SJSA1 (cell line): Measurements from ENCODE around the gene ARHGAP42. TPM values are rescaled to one million over a fixed set of nuclear protein-coding genes. Genes with fewer than 3 reads are reported as not detected.
"Not testable (repeated sequence)": the region's sequence is repeated elsewhere in the genome, so short reads cannot be mapped to it uniquely, and the experiment has no call there.

Source experiments
- DNase-seq, 2 experiments: peaks; one replicate each; pipeline ENCODE4 v3.0.0-alpha.2; 2015 to 2020; ENCODE audit warnings: low spot score in 2 of 2, low read depth in 1 of 2
- H3K27ac ChIP-seq: fragments of 250-450 bp; sonication (Bioruptor Pico); 2 replicates; pipeline ENCODE4 v1.5.1; 2020; ENCODE audit warnings: mild to moderate bottlenecking, moderate library complexity
- H3K27me3 ChIP-seq: fragments of 250-450 bp; sonication (Bioruptor Pico); replicated peaks from 2 replicates; pipeline ENCODE4 v1.5.1; 2020; ENCODE audit warnings: mild to moderate bottlenecking, moderate library complexity
- H3K36me3 ChIP-seq: fragments of 250-450 bp; sonication (Bioruptor Pico); 2 replicates; pipeline ENCODE4 v1.5.1; 2020; ENCODE audit warnings: mild to moderate bottlenecking
- H3K4me1 ChIP-seq: fragments of 250-450 bp; sonication (Bioruptor Pico); replicated peaks from 2 replicates; pipeline ENCODE4 v1.6.1; 2021; ENCODE audit warnings: mild to moderate bottlenecking
- H3K4me3 ChIP-seq: fragments of 250-450 bp; sonication (Bioruptor Pico); 2 replicates; pipeline ENCODE4 v1.5.1; 2020; ENCODE audit warnings: mild to moderate bottlenecking
- H3K9me3 ChIP-seq: fragments of 250-450 bp; sonication (Bioruptor Pico); replicated peaks from 2 replicates; pipeline ENCODE4 v1.5.1; 2020; ENCODE audit warnings: mild to moderate bottlenecking
- total RNA-seq: library from RNA; depleted of rRNA; stranded (reverse); fragments of >200 nt; shearing (Covaris generic); gene quantifications from 2 replicates; pipeline ENCODE4 v1.2.3, GENCODE V29; 2014; rRNA removed

The ARHGAP42 gene, protein sequence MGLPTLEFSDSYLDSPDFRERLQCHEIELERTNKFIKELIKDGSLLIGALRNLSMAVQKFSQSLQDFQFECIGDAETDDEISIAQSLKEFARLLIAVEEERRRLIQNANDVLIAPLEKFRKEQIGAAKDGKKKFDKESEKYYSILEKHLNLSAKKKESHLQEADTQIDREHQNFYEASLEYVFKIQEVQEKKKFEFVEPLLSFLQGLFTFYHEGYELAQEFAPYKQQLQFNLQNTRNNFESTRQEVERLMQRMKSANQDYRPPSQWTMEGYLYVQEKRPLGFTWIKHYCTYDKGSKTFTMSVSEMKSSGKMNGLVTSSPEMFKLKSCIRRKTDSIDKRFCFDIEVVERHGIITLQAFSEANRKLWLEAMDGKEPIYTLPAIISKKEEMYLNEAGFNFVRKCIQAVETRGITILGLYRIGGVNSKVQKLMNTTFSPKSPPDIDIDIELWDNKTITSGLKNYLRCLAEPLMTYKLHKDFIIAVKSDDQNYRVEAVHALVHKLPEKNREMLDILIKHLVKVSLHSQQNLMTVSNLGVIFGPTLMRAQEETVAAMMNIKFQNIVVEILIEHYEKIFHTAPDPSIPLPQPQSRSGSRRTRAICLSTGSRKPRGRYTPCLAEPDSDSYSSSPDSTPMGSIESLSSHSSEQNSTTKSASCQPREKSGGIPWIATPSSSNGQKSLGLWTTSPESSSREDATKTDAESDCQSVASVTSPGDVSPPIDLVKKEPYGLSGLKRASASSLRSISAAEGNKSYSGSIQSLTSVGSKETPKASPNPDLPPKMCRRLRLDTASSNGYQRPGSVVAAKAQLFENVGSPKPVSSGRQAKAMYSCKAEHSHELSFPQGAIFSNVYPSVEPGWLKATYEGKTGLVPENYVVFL
- 17.2 and 20.3 TPM in 2 replicates for total RNA-seq

DNA sequence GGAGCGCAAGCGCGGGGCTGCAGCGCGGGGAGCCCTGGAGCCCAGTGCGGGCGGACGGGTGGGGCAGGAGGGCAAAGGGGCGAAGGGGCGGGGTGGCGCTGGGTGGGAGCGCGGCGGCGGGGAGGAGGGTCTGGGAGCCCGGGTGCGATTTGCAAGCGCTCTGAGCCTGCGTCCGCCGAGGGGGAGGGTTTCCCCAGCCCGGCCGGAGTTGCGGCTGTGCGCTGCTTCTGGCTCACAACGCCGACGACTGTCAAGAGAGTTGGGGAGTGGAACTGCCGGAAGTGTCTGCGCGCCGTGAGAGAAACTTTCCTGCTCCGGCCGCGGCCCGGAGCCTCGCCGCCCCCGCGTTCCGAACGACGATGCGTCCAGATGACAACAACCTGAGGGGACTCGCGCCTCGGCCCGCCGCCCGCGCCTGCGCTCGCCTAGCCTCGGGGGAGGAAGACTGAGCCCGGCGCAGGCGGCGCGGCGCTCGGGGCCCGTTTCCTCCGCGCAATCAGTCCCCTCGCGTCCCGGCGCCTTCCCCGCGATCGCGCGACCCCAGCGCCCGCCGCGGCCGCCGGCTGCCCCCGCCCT, at the start of gene ARHGAP42:
Gene ARHGAP42, plus strand, starts transcription at position 235 of the 576 bp plus-strand sequence. CDS start 391 bp downstream, outside the sequence.
- no peaks in the 10 kb centered on the region for H3K9me3 ChIP-seq
- peak; percentile 48 to 63 for DNase-seq
- peaks cover 6% of the 10 kb centered on the region; the same call in 1 of the 2 replicates for H3K36me3 ChIP-seq
- peak within 1 kb of the TSS; percentile 62 for H3K27ac ChIP-seq
- no peaks in the 10 kb centered on the region for H3K27me3 ChIP-seq
- H3K4me1 ChIP-seq: peaks cover 19% of the 10 kb centered on the region
- H3K4me3 ChIP-seq: peak within 1 kb of the TSS; percentile 89

DNA sequence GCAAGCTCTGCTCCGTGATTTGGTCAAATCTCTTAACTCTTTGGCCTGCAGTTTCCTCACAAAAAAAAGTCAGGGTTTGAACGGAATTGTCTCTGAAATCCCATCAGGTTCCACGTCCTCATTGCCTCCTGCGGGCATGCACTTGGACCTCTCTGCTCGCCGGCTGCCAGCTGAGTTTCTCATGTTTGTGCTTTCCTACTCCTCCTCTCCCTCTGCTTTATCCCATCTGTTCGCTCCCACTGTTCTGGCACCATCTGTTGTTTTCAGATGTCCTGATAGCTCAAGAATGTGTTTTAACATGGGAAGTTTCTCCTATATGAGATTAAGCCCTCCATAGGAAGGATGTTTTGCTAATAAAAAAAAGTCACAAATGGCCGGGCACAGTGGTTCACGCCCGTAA, 49.4 kb upstream of the ARHGAP42 start:
- no peak for DNase-seq
- Histone ChIP-seq H3K4me3 (no peak overlapping the region), H3K27me3 (no peaks in the 10 kb centered on the region), H3K36me3 (no peaks in the 10 kb centered on the region), H3K27ac (no peak overlapping the region), H3K4me1 (peaks cover 27% of the 10 kb centered on the region), H3K9me3 (no peaks in the 10 kb centered on the region)

DNA sequence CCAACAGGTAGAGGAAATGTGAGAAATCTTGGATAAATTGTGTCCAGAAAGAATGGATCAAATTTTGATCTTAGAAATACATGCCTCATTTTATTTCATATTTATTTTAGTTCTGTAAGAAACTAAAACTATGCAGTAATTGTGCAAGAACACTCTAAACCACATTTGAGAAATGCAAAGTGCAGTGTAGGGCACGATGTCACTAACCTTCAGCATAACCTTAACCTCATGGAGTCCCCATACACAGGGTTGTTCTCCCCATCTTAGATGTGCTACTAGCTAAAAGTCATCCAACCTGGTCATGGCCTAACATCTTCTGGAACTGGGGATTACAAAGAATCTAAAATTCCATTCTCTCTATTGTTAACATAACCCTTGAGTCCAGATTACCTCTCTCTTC, 48.4 kb upstream of the ARHGAP42 start:
- no peak for DNase-seq
- peak overlapping the region; percentile 80 for H3K27ac ChIP-seq

DNA sequence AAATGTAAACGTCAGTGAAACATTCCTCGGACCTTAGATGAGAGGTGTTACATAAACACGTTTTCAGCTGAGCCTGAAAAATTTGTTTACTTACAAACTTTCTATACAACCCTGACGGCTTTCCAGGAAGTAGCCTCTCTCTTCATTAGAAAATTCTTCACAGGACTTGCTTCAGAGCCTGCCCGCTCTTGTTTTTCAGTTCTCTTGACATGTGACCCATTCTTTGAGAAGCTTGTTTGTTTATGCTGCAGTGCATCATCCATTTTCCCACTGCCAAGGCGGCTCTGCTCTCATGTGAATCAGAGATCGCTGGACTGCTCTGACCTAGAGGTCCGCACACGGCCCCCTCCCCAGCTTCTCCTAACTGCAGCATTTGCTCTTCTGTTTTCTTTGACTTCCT, 47.9 kb upstream of the ARHGAP42 start:
- H3K27ac ChIP-seq: peak overlapping the region; percentile 80
- H3K9me3 ChIP-seq: no peaks in the 10 kb centered on the region
- H3K4me1 ChIP-seq: peaks cover 29% of the 10 kb centered on the region
- H3K4me3 ChIP-seq: no peak overlapping the region
- peak; percentile 59 to 69 for DNase-seq
- H3K27me3 ChIP-seq: no peaks in the 10 kb centered on the region
- no peaks in the 10 kb centered on the region for H3K36me3 ChIP-seq

More for the DNA sequence above, 48.4 kb upstream of the ARHGAP42 start:
- Histone ChIP-seq H3K36me3 (no peaks in the 10 kb centered on the region), H3K27me3 (no peaks in the 10 kb centered on the region), H3K4me3 (no peak overlapping the region), H3K9me3 (no peaks in the 10 kb centered on the region), H3K4me1 (peaks cover 29% of the 10 kb centered on the region)

DNA sequence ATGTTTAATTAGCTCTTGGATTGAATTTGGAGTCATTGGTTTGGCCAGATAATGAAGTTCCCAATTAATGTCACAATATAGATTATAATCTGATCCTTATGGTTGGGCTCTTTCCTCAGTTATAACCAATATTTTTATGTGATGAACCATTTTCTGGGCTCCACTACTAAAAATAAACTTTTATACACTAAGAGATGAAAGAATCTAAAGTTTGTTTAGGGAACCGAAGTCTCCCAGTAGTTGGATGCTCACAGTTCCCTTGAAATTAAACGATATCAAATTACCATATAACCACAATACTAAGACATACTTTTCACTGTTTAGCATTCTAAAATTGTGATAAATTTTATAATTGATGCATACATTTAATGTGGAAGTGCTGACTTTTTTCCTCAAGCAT, 47.0 kb upstream of the ARHGAP42 start:
- no peaks in the 10 kb centered on the region for H3K27me3 ChIP-seq
- H3K9me3 ChIP-seq: no peaks in the 10 kb centered on the region
- no peak for DNase-seq
- no peak overlapping the region for H3K4me3 ChIP-seq
- no peak overlapping the region; the same call in 1 of the 2 replicates for H3K27ac ChIP-seq
- H3K4me1 ChIP-seq: peaks cover 29% of the 10 kb centered on the region
- no peaks in the 10 kb centered on the region for H3K36me3 ChIP-seq

DNA sequence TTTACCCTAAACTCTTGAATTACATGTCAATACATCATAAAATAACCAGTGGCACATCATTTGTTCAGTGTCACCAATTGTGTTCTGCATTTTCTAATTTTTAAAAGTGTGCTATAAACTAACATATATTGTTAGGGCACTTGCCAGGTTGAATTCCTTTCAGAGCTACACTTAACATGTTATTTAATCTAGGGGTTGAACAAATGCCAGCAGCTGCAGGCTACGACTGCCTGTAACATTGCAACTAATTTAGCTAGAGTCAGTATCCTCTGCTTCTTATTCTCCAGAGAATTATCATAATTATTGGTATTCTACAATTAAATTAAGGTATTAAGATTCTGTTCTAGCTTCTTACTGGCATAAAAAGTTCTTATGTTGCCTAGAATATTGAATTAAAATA, 46.4 kb upstream of the ARHGAP42 start:
- no peak for DNase-seq
- H3K27me3 ChIP-seq: no peaks in the 10 kb centered on the region
- no peak overlapping the region for H3K27ac ChIP-seq
- H3K4me1 ChIP-seq: peaks cover 29% of the 10 kb centered on the region
- no peaks in the 10 kb centered on the region for H3K9me3 ChIP-seq
- H3K36me3 ChIP-seq: no peaks in the 10 kb centered on the region
- H3K4me3 ChIP-seq: no peak overlapping the region

DNA sequence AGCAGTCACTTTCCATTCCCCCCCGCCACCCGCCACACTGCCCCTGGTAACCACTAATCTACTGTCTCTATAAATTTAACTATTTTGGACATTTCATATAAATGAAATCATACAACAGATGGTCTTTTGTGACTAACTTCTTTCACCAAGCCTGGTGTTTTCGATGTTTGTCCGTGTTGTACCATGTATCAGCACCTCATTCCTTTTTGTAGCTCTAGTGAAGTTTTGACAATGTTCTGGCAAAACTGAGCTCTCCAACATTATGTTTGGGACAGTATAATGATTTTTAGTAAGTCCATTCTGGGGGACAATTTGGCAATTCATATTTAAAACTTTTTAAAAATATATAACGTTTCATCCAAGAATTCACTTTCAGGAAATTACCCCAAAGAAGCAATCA, 45.6 kb upstream of the ARHGAP42 start:
- no peak for DNase-seq
- no peak overlapping the region for H3K4me3 ChIP-seq
- H3K9me3 ChIP-seq: no peaks in the 10 kb centered on the region
- H3K27me3 ChIP-seq: no peaks in the 10 kb centered on the region
- H3K36me3 ChIP-seq: no peaks in the 10 kb centered on the region
- H3K4me1 ChIP-seq: peaks cover 29% of the 10 kb centered on the region
- no peak overlapping the region for H3K27ac ChIP-seq

DNA sequence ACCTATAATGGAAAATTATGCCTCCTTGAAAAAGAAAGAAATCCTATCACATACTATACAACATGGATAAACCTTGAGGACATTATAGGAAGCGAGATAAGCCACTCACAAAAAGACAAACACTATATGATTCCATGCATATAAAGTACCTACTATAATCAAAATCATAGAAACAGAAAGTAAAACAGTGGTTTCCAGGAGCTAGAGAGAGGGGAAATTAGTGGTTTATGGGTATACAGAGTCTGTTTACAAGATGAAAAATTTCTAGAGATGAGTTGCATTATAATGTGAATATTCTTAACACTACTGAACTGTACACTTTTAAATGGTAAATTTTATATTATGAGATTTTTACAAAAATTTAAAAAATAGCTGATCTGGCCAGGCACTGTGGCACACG, 40.5 kb upstream of the ARHGAP42 start:
- no peak for DNase-seq
- H3K9me3 ChIP-seq: no peaks in the 10 kb centered on the region
- peaks cover 10% of the 10 kb centered on the region for H3K4me1 ChIP-seq
- H3K27me3 ChIP-seq: no peaks in the 10 kb centered on the region
- no peak overlapping the region for H3K27ac ChIP-seq
- no peaks in the 10 kb centered on the region for H3K36me3 ChIP-seq
- H3K4me3 ChIP-seq: no peak overlapping the region

DNA sequence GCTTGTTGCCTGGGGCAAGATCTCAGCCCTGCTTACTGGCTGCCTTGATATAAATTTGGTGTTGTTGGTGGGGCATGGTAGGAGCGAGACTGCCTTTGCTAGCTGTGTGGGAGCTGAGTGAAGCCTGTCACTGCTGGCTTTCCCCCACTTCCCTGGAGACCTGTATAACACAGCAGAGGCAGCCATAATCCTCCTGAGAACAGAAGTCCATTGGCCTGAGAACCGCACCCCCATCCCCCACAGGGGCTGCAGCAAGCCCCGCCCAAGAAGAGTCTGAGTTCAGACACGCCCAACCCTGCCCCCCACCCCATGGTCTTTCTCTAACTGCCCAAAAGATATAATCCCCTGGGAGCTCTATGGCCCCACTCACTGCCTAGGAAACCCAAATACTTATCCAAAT, 39.2 kb upstream of the ARHGAP42 start:
- no peak overlapping the region for H3K4me3 ChIP-seq
- no peak overlapping the region for H3K27ac ChIP-seq
- H3K4me1 ChIP-seq: peaks cover 8% of the 10 kb centered on the region
- no peaks in the 10 kb centered on the region for H3K27me3 ChIP-seq
- H3K9me3 ChIP-seq: no peaks in the 10 kb centered on the region
- no peaks in the 10 kb centered on the region for H3K36me3 ChIP-seq
- no peak for DNase-seq

DNA sequence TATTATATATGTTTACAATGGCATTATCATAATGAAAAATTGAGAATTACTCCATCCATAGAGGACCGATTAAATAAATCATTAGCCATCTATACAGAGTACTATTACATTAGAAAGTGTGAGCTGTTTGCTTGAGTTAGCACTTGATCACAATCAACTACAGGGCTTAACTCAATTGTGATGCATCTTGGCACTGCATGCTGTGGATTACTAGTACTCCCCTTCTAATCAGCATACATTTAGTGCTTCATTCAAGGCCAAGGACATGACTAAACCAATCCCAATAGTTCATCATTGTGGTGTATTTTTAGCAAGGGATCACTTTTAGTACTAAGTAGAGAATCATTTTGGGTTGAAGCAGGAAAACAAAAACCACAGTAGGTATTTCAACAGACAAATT, 23.5 kb upstream of the ARHGAP42 start:
- Histone ChIP-seq H3K4me1 (no peaks in the 10 kb centered on the region), H3K27me3 (no peaks in the 10 kb centered on the region), H3K4me3 (no peak overlapping the region), H3K9me3 (no peaks in the 10 kb centered on the region), H3K36me3 (no peaks in the 10 kb centered on the region), H3K27ac (no peak overlapping the region)
- no peak for DNase-seq

DNA sequence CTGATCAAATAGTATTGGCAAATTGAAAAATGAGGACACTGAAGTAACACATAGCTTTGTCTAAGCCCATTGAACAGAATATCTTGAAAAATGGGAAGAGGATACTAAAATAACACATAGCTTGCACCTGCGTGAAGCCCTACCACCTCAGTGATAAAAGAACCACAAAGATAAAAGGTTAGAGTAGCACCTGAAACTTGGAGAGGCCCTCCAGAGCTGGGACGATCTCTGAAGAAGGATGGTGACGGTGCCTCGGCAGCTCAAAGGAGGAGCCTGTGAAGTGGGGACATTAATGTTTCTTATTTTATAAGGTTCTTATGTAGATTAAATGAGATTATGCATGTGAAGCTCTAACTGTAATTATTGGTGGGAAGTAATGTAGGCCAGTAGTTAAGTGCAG, 23.1 kb upstream of the ARHGAP42 start:
- H3K36me3 ChIP-seq: no peaks in the 10 kb centered on the region
- H3K4me3 ChIP-seq: no peak overlapping the region
- H3K9me3 ChIP-seq: no peaks in the 10 kb centered on the region
- no peak overlapping the region for H3K27ac ChIP-seq
- H3K27me3 ChIP-seq: no peaks in the 10 kb centered on the region
- H3K4me1 ChIP-seq: no peaks in the 10 kb centered on the region
- DNase-seq: no peak

DNA sequence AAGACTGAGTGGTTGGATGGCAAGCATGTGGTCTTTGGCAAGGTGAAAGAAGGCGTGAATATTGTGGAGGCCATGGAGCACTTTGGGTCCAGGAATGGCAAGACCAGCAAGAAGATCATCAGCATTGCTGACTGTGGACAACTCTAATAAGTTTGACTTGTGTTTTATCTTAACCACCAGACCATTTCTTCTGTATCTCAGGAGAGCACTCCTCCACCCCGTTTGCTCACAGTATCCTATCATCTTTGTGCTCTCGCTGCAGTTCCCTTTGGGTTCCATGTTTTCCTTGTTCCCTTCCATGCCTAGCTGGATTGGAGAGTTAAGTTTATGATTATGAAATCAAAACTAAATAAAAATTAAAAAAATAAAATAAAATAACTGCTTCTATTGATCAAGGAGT, 20.3 kb upstream of the ARHGAP42 start:
- H3K27me3 ChIP-seq, H3K27ac ChIP-seq, H3K4me3 ChIP-seq, H3K36me3 ChIP-seq, H3K4me1 ChIP-seq, DNase-seq, H3K9me3 ChIP-seq: not testable (repeated sequence)

DNA sequence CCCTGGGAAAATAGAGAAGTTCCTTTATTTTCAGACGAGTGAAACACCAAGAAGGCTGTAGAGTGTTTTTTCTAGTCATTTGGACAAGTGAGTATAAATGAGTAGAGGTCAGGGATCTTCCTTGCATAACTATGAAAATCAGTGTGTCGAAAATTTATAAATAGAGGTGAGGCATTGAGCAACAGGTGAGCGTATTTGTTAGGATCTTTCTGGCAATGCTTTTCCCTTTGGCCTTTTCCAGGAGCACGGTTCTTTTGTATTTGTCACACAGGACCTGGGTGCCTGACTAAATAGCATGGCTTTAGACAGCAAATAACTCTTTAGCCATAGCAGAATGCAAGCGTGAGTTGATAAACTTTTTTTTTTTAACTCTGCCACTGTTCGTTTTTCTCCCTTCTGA, 19.6 kb upstream of the ARHGAP42 start:
- no peak for DNase-seq
- Histone ChIP-seq H3K9me3 (no peaks in the 10 kb centered on the region), H3K4me1 (peaks cover 16% of the 10 kb centered on the region), H3K27me3 (no peaks in the 10 kb centered on the region), H3K4me3 (no peak overlapping the region), H3K36me3 (no peaks in the 10 kb centered on the region), H3K27ac (no peak overlapping the region)

DNA sequence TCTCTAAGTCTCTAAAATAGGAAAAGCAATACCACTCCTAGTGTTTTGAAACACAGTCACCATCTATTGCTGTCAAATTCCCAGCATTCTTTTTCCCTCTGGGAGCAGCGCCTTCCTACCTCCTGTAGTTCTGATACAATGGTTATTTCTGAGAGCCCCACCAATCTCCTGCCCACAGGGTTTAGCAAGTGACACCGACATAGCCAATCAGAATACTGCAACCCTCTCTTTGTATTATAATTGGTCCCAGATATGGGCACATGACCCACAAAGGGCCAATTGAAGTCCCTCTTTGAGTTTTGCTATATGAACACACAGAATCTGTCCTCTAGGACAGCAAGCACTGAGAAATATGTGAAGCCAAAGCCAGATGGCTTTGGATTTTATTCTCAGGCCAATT, 16.9 kb upstream of the ARHGAP42 start:
- Histone ChIP-seq H3K36me3 (no peaks in the 10 kb centered on the region), H3K4me3 (no peak overlapping the region), H3K9me3 (no peaks in the 10 kb centered on the region), H3K27me3 (no peaks in the 10 kb centered on the region), H3K4me1 (peaks cover 24% of the 10 kb centered on the region), H3K27ac (no peak overlapping the region)
- no peak for DNase-seq
